ENCODE measurements around the gene L3MBTL4. TPM values are rescaled to one million over a fixed set of nuclear protein-coding genes. Genes with fewer than 3 reads are reported as not detected.

L3MBTL4 gene
- total and polyA plus RNA-seq, 10 of the 15 experiments (the other 5 are each of a cell fraction or from before 2014, with no cell fraction given): 1.3 to 8.7 (median 3.8) TPM

- ChIA-PET RAD21 (ENCODE audit: unreplicated experiment) (no interaction called here), POLR2A (no interaction called here), CTCF (no interaction called here), SMC1A (ENCODE audit: uncharacterized antibody, unreplicated experiment) (no interaction called here)
- 70% methylated on average over 9 of the region's 9 CpGs for WGBS (ENCODE audit: insufficient coverage, insufficient replicate concordance, low lambda C conversion rate, missing lambda C conversion rate)
- no peak overlapping the region for H3K4me2 ChIP-seq (ENCODE audit: control insufficient read depth, insufficient read depth)
- no peaks in the 10 kb centered on the region for H3K9me3 ChIP-seq (replicated peaks; ENCODE audit: control insufficient read depth, insufficient read depth, low read length)
- peaks cover 6% of the 10 kb centered on the region for H3K4me1 ChIP-seq (ENCODE audit: control insufficient read depth, insufficient read depth, low read length)
- ATAC-seq (no peak), DNase-seq (ENCODE audit: low read depth, low spot score) (no peak), FAIRE-seq (no peak)
- no peak overlapping the region for H3K9ac ChIP-seq (ENCODE audit: control insufficient read depth, insufficient read depth, low read length)
- H3K4me3 ChIP-seq: no peak overlapping the region
- no peak overlapping the region for H3K27ac ChIP-seq (ENCODE audit: control insufficient read depth, insufficient read depth)
- BruUV-seq (replicated peaks): no TSS peak
- no peaks in the 10 kb centered on the region for H3K27me3 ChIP-seq (replicated peaks in 1 of 2; ENCODE audit: control insufficient read depth in 2 of 2, insufficient read depth in 2 of 2, low read length in 1 of 2)
- intact Hi-C loops (cut with micrococcal nuclease; ENCODE audit: unreplicated experiment): loop anchor here (10.0 kb wide), 1 partner anchor 160 kb away; no protein-coding TSS in a partner anchor
- no peaks in the 10 kb centered on the region for H3K79me2 ChIP-seq (ENCODE audit: control insufficient read depth, insufficient read depth, low read length)
- H2AFZ ChIP-seq (ENCODE audit: control insufficient read depth, low read depth, low read length): no peak overlapping the region
- in situ Hi-C loops (cut with MboI): no loop called here
- no peaks in the 10 kb centered on the region for H3K36me3 ChIP-seq (ENCODE audit: control insufficient read depth in 2 of 2, insufficient read depth in 2 of 2, low read length in 1 of 2)
- no peaks in the 10 kb centered on the region for H4K20me1 ChIP-seq (ENCODE audit: control insufficient read depth, insufficient read depth)
- TF ChIP-seq CBX3 (IDR thresholded peaks at IDR 0.05; ENCODE audit: borderline replicate concordance, low read depth): no peak
- no peak for TF ChIP-seq LARP7 (IDR thresholded peaks at IDR 0.05)
- no peak for TF ChIP-seq PAX8 (IDR thresholded peaks at IDR 0.05)
- TF ChIP-seq POLR2A (IDR thresholded peaks at IDR 0.05; ENCODE audit: low read depth, low read length): no peak
- TF ChIP-seq HDAC6 (IDR thresholded peaks at IDR 0.05; ENCODE audit: unreplicated experiment): no peak
- TF ChIP-seq BCL3 (IDR thresholded peaks at IDR 0.05; ENCODE audit: borderline replicate concordance, insufficient read depth, low read depth, low read length, poor library complexity, severe bottlenecking): no peak
- TF ChIP-seq ASH2L (IDR thresholded peaks at IDR 0.05; ENCODE audit: borderline replicate concordance, low read depth): no peak
- TF ChIP-seq, protein P1, sequence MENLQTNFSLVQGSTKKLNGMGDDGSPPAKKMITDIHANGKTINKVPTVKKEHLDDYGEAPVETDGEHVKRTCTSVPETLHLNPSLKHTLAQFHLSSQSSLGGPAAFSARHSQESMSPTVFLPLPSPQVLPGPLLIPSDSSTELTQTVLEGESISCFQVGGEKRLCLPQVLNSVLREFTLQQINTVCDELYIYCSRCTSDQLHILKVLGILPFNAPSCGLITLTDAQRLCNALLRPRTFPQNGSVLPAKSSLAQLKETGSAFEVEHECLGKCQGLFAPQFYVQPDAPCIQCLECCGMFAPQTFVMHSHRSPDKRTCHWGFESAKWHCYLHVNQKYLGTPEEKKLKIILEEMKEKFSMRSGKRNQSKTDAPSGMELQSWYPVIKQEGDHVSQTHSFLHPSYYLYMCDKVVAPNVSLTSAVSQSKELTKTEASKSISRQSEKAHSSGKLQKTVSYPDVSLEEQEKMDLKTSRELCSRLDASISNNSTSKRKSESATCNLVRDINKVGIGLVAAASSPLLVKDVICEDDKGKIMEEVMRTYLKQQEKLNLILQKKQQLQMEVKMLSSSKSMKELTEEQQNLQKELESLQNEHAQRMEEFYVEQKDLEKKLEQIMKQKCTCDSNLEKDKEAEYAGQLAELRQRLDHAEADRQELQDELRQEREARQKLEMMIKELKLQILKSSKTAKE (IDR thresholded peaks at IDR 0.05; ENCODE audit: low read depth, poor library complexity, severe bottlenecking): no peak
- TF ChIP-seq GABPA (IDR thresholded peaks at IDR 0.05; ENCODE audit: low read depth): no peak
- TF ChIP-seq, protein P2, sequence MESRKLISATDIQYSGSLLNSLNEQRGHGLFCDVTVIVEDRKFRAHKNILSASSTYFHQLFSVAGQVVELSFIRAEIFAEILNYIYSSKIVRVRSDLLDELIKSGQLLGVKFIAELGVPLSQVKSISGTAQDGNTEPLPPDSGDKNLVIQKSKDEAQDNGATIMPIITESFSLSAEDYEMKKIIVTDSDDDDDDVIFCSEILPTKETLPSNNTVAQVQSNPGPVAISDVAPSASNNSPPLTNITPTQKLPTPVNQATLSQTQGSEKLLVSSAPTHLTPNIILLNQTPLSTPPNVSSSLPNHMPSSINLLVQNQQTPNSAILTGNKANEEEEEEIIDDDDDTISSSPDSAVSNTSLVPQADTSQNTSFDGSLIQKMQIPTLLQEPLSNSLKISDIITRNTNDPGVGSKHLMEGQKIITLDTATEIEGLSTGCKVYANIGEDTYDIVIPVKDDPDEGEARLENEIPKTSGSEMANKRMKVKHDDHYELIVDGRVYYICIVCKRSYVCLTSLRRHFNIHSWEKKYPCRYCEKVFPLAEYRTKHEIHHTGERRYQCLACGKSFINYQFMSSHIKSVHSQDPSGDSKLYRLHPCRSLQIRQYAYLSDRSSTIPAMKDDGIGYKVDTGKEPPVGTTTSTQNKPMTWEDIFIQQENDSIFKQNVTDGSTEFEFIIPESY (IDR thresholded peaks at IDR 0.05): no peak
- no peak for TF ChIP-seq TAF1 (IDR thresholded peaks at IDR 0.05; ENCODE audit: borderline replicate concordance, low read depth, low read length)
- no peak for TF ChIP-seq RBBP5 (conservative IDR thresholded peaks at IDR 0.05)
- no peak for TF ChIP-seq TCF3 (IDR thresholded peaks at IDR 0.05; ENCODE audit: borderline replicate concordance, insufficient read depth, low read depth, low read length)
- no peak for TF ChIP-seq ZNF592 (IDR thresholded peaks at IDR 0.05)
- TF ChIP-seq YY1 (IDR thresholded peaks at IDR 0.05; ENCODE audit: low read depth, low read length): no peak
- TF ChIP-seq CREM (IDR thresholded peaks at IDR 0.05; ENCODE audit: low read depth): no peak
Observed at GRCh38 chr18:6054256-6054842, 360.4 kb downstream of the L3MBTL4 start.
